ENCODE data around the gene PARP11. TPM values are rescaled to one million over a fixed set of nuclear protein-coding genes. Genes with fewer than 3 reads are reported as not detected.

PARP11 gene
- total RNA-seq, 1 experiment from 2014 or later = 11.3 TPM

- H3K27me3 Mint-ChIP-seq (ENCODE audit: low read depth) = peaks cover 21% of the 10 kb centered on the region
- Histone ChIP-seq H2BK15ac (ENCODE audit: low read depth, low read length) (no peak overlapping the region), H3K18ac (ENCODE audit: insufficient read length, low read depth, low read length) (no peak overlapping the region), H4K5ac (ENCODE audit: insufficient read length, low read depth, low read length) (no peak overlapping the region), H3K79me1 (ENCODE audit: insufficient read depth, low read depth, low read length, poor library complexity, severe bottlenecking) (no peaks in the 10 kb centered on the region), H2AK5ac (ENCODE audit: insufficient read length, low read length) (no peak overlapping the region), H2BK12ac (ENCODE audit: insufficient read length, low read depth, low read length) (no peak overlapping the region), H3K27me3 (ENCODE audit: insufficient read depth, low read length) (no peaks in the 10 kb centered on the region; the same call in 1 of the 2 replicates), H3K27ac (ENCODE audit: insufficient read length, low read depth, low read length) (no peak overlapping the region), H3K14ac (ENCODE audit: insufficient read depth, low read length) (no peak overlapping the region), H2AFZ (ENCODE audit: low read length) (no peak overlapping the region), H3K4ac (ENCODE audit: low read depth, low read length) (no peak overlapping the region), H2BK120ac (ENCODE audit: low read depth, low read length, poor library complexity, severe bottlenecking) (no peak overlapping the region), H3K9ac (ENCODE audit: extremely low read depth, insufficient read length, low read length) (no peak overlapping the region), H2BK20ac (ENCODE audit: low read depth, low read length, poor library complexity, severe bottlenecking) (no peak overlapping the region), H3K4me1 (ENCODE audit: insufficient read depth, low read length) (no peaks in the 10 kb centered on the region), H3K56ac (ENCODE audit: insufficient read length, low read depth, low read length) (no peak overlapping the region), H3K23ac (ENCODE audit: insufficient read length, low read depth, low read length) (no peak overlapping the region), H4K8ac (replicated peaks; ENCODE audit: insufficient read length, low read depth, low read length) (no peak overlapping the region), H4K20me1 (ENCODE audit: control insufficient read depth, insufficient read depth, insufficient read length) (no peaks in the 10 kb centered on the region), H3K79me2 (ENCODE audit: insufficient read depth, low read length) (no peaks in the 10 kb centered on the region), H2BK5ac (ENCODE audit: insufficient read length, low read length) (no peak overlapping the region), H4K91ac (ENCODE audit: insufficient read length, low read depth, low read length) (no peak overlapping the region), H3T11ph (ENCODE audit: low read length) (no peak overlapping the region), H3K23me2 (ENCODE audit: insufficient read length, low read depth, low read length, poor library complexity, severe bottlenecking) (no peaks in the 10 kb centered on the region), H3K9me3 (ENCODE audit: control insufficient read depth, low read depth, low read length) (no peaks in the 10 kb centered on the region), H3K4me2 (ENCODE audit: insufficient read depth, insufficient read length, low read length) (no peak overlapping the region)
- H3K36me3 Mint-ChIP-seq (ENCODE audit: insufficient read depth in 1 of 3, low read depth in 3 of 3) = no peaks in the 10 kb centered on the region; a peak in 1 of 7 replicates
- H3K4me1 Mint-ChIP-seq = peaks cover 2 to 3% of the 10 kb centered on the region in 2 experiments; a peak in 2 of 4 replicates
- no peak overlapping the region for H3K4me3 Mint-ChIP-seq
- WGBS (ENCODE audit: extremely low coverage, insufficient read length, low lambda C conversion rate) = no CpG with 5 or more reads among the region's 3 CpGs
- H3K27ac Mint-ChIP-seq = no peak overlapping the region
- TF ChIP-seq, protein P1, sequence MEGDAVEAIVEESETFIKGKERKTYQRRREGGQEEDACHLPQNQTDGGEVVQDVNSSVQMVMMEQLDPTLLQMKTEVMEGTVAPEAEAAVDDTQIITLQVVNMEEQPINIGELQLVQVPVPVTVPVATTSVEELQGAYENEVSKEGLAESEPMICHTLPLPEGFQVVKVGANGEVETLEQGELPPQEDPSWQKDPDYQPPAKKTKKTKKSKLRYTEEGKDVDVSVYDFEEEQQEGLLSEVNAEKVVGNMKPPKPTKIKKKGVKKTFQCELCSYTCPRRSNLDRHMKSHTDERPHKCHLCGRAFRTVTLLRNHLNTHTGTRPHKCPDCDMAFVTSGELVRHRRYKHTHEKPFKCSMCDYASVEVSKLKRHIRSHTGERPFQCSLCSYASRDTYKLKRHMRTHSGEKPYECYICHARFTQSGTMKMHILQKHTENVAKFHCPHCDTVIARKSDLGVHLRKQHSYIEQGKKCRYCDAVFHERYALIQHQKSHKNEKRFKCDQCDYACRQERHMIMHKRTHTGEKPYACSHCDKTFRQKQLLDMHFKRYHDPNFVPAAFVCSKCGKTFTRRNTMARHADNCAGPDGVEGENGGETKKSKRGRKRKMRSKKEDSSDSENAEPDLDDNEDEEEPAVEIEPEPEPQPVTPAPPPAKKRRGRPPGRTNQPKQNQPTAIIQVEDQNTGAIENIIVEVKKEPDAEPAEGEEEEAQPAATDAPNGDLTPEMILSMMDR (conservative IDR thresholded peaks at IDR 0.05) = no peak
- no peak for DNase-seq
- H3K9me3 Mint-ChIP-seq = no peaks in the 10 kb centered on the region
Measured at GRCh38 chr12:3921526-3921925, 48.3 kb upstream of the PARP11 start.

All from H9 (cell line).